ENCODE results near the gene LIX1L.
A peak's percentile ranks its signal among the peaks of the same experiment; 100 is the strongest.

Gene LIX1L

DNA sequence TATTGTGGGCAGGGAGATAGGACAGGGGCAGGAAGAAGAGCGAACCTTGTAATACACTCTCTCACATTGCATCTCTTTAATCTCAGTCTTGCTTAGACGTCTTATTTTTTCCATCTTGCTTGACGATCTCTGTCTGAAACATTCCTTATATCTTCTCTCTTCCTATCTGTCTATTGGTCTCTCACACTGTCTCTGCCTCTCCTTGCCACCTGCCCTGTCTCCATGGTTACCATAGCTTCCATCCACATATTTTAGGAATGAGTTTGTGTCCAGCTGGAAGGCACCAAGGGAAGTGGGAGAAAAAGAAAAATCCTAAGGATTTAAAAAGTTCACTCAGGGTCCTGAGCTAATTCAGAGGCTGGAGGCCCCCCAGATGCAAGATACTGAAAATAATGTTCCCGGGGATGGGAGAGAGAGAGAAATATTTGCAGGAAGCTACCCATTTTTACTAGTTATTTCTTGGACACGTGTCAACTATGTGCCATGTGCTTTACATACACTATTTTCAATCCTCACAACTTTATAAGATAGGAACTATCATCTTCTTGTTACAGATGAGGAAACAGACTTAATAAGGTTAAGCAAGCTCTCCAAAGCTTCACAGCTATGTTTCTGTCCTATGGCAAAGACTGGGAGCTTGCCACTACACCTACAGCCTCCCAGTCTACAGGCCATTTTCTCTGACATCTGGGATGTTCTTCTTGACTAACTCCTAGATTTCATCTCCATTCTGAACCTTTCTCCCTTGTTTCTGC, 5.6 kb upstream of the LIX1L start:
- DNase-seq, result peak; percentile 85

DNA sequence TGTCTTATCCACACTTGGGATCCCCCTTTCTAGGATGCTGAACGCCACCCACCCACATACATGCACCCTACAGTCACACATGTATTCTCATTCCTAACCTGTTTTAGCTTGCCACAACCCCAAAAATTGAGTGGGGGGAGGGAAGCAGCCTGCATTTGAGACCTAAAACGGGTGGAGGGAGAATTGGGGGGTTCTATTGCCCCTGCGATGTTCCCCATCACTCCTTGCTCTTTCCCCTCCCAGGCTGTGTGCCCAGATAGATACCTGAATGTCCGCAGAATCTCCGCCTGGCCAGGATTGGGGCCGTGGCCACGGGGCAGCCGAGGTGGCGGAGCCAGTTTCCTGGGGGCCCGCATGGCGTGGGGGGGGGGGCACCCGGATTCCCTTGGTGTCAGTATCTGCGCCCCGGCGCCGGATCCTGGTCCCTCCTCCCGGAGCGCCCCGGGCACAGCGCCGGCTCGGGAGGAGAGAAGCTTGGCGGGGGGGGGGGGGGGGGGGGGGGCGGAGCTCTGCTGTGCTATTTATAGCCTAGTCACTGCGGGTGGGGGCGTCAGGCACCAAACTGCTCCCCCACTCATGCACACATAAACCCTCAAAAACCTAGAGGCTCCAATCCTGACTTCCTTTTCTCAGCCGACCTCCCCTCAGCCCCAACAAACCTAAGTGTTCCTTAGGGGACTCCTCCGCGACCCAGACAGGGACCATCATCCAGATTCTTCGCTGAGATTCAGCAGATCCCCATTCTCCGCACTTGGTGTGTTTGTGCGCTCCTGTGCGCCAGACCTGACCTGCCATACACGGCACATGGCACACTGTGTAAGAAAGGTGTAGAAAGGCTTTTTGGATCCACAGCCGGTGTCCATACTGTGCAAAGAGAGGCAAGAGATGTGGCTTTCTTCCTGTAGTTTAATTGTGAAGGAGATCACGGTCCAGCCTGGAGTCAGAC, 4.6 kb upstream of the LIX1L start:
- DNase-seq, result peak; percentile 46

DNA sequence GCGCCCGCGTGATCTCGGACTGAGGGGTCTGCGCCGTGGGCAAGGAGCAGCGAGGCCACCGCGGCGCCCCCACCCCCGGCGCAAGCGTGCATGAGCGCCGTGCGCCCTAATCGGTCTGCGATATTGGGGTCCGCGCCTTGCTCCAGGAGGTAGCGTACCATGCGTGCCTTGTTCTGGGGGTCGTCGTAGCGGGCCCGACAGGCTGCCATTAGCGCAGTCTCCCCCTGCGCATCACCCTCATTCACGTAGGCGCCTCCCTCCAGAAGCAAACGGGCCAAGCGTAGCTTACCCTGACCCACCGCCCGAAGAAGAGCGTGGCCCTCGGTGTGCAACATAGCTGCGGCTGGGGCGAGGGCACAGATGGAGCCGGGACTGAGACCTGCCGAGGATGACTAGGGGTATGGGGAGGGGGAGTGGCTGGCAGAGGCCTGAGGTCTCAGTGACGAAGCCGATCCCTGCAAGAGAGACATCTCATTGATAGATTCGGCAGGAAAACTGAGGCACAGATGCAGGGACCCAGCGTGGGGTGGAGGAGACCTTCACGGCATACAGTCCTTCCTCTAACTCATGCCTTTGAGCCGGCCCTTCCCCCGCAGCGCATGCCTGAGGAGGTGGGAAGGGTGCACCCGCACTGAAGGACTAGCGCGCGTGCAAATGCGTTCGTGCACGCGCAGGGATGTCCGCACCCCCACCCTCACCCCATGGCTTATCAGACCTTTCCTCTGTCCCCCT, 3.8 kb upstream of the LIX1L start:
- DNase-seq, result no peak

DNA sequence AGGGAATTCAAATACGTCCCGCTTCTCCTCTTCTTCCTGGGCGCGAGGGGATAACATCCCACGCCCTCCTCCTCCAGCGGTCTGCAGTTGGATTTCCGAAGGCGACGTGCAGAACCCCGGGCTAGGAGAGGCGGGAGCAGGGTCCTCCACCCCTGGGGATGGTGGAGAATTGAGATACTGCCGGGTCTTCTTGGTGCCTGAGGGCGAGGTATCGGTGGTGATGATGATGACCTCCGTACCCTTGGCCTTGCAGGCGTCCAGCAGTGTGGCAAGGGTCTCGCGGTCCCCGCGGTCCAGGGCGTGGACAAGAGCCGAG, 3.2 kb upstream of the LIX1L start:
- DNase-seq, result no peak

DNA sequence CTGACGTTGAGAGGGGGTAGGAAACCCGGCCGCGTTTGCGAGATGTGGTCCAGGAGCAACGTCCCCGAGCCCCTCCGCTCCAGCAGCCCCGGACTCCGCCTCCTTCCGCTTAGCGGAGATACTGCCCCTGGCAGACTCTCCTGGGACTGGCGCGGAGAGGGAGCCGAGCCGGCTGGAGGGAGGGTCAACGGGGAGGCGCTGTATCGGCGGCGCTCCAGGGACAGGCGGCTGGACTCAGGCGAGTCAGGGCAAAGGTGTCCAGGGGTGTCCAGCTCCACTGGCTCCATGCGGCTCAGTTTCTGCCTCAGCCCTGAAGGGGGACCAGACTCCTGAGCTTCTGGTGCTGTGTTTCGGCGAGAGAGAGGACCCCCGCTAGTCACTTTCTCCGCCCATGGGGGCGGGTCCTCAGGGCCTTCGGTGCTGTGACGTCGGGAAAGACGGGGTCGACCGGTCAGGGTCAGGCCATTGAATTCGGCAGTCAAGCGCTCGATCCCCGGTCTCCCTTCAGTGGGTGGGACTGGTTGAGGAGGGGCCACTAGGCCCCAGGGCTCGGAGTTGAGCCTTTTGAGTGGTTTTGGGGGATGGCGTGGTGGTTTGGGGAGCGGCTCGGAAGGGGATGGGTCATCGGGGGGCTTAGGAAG, 2.8 kb upstream of the LIX1L start:
- DNase-seq, result peak; percentile 70

DNA sequence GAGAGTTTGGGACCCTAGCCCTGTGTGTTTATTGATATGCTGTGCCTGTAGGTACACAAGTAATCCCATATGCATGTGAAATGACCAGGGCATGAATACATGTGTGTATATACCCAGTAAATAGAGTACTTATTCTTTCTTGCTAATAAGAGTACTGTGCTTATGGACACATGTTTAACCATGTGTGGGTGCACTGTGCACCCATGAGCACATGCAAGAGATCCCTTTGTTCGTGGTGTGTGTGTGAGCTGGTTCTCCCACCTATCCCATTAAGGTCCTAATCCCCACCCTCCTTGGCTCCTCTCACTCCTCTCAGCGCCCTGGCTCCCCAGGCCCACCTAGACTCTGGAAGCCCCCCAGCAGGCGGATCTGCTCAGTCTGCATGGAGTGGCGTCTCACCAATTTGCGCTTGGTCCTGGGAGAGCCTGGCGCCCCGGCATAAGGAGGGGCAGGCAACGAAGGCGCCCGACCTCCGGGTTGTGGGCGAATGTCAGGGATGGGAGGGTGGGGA, 2.2 kb upstream of the LIX1L start:
- DNase-seq, result no peak

DNA sequence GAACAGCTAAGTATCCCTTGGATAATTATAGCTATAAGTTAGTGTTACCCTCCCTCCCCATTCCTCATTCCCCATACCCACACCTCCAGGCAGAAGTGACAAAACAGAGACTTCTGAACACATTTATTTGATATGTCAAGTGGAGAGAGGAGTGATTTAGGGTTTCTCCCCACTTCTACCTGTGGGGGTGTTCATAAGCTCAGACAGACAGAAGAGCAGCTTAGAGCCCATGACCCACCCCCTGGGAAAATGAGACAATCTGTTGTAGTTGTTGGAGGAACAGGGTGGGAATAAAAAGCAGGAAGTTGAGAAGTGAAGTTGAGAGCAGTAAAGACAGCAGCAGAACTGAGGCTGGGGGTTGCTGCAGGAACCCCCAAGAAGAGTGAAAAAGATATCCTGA, 1.5 kb upstream of the LIX1L start:
- DNase-seq, result no peak

DNA sequence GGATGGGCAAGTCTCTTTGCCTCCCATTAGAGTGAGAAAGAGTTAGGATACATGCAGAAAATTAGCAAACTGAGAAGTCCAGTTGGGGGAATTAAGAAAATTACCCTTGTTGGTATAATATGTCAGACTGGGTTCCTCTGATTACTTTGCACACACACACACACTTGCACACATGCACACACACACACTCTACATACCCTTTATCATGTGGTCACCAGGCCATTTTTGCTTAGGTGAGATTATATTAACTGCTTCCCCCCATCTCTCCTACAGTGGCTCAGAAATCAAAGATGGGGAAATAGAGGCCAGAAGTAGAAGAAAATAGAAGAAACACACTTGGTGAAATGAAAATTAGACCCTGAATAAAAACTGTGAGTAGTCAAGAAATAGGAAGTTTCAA, 917 bp upstream of the LIX1L start:
- no peak for DNase-seq

DNA sequence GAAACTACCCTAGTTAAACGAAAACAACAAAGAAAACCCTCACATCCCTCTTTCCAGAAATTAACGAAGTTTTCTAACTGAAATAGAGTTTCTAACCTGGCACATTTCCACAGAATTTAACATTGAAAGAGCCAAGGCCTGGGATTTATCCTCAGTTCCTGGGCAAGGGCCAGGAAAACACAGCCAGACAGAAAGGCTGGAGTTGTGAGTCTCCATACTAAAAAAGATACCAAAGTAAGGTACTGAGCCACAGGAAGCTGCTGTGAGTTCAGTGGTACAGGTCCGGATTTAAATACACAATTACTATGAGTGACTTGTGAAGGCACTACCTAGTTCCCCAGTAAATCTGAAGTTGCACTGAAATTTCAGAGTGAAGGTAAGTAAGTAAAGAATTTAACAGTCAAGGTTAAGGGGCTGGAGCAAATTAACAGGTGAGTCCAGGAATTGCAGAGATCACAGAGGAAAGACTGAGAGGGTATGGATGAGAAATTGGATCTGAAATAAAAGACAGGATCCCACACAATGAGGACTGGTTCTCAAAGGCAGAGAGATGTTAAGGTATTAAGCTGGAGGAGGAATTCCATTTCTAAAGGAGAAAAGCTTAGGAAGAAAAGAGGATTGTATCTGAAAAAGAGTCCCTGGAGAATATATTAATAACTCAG, 905 bp downstream of the LIX1L start:
- peak; percentile 23 for DNase-seq

DNA sequence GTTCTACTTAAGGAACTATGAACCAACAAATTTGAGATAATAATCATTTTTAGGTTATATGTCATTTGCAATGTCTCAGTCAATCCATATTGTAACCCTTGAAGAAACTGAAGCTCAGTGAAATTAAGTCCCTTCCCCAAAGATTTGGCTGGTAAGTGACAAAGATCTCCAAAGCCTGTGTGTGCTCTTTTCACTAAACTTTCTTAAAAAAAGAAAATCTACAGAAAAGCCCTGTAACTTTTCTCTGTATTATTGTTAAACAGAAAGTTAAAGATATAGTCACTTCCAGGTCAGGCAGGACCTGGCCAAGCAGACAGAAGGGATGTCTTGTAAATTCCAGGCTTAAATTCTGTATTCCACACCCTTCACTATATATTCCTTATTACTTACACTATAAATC, 1.5 kb downstream of the LIX1L start:
- no peak for DNase-seq

DNA sequence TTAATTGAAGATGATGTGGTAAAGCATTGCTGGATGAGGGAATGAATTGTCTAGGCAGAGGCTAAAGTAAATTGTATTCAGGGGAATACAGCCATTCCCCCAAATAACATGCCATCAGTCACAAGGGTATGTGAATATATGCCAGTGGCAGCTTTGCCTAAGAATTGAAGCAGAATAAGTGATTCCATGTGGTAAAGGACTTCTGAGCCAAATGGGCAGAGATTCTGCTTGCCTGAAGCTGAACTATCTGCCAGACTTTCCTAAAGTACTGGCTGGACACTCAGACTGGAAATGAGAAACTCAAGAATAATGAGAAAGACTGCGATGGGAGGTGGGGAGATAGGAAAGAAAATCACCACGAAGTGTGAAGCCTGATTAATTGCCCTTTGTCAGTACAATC, 2.4 kb downstream of the LIX1L start:
- DNase-seq, result no peak

DNA sequence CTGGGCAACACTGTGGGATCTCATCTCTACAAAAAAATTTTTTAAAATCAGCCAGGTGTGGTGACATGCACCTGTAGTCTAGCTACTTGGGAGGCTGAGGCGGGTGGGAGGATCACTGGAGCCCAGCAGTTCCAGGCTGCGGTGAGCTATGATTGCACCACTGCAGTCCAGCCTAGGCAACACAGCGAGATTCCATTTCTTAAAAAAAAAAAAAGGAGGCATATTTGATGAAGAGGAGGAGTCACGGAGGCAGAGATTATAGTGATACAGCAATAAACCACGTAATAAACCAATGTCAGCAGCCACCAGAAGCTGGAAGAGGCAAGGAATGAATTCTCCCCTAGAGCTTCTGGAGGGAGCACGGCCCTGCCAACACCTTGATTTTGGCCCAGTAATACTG, 4.0 kb downstream of the LIX1L start:
- no peak for DNase-seq

DNA sequence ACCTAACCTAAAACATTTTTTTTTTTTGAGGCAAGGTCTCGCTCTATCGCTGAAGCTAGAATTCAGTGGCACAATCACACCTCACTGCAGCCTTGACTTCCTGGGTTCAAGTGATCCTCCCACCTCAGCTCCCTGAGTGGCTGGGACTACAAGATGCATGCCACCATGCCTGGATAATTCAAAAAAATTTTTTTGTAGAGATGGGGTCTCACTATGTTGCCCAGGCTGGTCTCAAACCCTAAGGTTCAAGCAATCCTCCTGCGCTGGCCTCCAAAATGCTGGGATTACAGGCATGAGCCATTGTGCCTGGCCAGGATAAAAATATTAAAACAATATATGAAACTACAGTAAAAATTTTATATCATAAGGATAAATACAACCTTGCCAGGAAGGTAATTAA, 4.9 kb downstream of the LIX1L start:
- DNase-seq, result no peak

DNA sequence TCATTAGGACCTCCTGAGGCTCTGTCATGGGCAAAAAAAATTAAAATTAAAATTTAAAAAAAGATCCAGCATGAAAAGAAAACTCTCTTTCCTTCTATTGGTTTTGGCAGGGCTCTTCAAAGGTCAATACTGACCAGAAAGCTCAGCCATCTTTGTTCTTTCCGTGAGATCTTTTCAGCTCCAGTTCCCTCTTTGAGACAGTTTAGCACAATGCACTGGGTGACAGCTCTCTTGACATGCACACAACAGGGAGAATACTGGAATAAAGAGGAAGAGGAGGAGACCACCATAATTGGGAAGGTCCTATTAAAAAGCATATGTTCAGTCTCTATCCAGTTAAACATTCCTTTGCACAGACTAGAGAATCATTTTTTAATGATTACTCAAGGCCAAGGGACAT, 6.3 kb downstream of the LIX1L start:
- no peak for DNase-seq

DNA sequence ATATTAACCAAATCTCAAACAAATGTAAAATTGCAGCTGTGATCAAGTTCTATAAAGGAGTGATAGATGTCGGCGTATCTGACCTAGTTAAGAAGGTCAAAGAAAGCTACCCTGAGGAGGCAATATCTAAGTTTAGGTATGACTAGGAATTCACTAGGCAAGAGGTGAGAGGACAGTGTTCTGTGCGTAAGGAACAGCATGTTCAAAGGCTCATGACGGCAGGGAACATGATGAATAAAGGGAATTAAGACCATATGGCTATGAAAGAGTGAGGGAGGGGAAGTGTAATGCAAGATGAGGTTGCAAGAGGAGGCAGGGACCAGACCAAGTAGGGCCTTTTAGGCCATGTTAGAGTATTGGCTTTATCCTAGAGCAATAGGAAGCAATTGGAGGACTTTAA, 8.6 kb downstream of the LIX1L start:
- DNase-seq, result no peak

DNA sequence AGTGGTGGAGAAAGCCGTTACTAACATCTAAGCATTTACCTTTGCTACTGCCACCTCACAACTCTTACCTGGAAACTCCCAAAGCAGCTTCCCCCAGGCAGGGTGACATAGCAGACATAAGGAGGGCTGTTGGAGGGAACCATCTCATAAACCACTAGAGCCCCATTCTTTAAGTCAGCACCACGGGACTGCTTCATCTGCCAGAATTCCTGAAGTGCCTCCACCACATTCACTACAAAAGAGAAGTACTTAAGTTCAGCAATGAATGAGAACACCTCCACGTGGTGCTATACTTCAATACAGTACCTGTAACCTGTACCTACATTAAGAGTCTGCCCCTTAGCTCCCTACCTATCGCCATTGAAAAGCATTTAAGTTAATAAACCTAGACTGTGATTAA, 10.3 kb downstream of the LIX1L start:
- no peak for DNase-seq

DNA sequence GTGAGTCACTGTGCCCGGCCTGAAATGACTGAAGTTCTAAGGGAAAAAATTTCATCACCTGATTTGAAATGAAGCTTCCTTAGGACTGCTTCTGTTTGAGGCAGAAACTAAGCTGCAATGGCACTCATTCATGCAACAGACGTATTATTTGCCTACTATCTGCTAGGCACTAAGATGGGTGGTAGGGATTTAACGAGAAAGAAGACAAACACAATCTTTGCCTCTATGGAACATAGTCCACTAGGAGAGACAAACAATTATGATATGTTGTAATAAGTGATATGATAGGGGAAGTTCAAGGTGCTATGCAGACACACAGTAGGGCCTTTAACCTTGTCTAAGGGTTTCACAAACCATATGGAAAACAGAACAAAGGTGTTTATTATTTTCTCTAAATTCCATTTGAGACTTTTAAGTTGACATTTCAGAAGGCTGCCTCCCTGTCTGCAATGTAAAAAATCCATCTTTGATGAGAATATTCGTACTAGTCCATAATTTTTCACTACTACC, 11.3 kb downstream of the LIX1L start:
- no peak for DNase-seq

DNA sequence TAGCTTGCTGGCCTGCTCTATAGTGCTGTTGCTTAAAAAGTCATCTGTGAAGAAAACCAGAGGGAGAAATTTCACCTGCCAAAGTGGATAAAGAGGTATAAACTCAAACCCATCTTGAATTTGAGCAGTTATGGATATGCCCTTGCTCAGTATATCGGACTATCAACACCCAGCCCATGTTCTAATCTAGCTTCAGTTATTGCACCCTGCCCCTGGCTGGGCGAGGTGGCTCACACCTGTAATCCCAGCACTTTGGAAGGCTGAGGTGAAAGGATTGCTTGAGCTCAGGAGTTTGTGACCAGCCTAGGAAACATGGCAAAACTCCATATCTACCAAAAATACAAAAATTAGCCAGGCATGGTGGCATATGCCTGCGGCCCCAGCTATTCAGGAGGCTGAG, 13.3 kb downstream of the LIX1L start:
- no peak for DNase-seq

DNA sequence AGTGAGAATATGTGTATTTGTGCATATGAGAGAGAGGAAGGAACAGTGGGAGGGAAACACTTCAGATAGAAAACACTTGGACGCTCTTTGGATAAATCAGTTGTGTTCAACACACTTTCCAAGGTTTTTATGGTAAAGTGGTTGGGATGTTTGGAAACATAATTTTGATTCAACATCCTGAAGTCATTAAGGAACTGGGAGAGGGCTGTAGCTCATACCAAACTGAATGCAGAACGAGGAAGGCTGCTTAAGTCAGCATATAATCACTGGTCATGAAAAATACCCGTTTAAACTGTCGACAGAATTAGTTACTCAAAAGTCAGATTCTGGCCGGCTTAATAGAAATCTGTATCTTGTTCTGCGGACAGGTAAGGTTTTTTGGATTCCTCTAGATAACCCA, 14.9 kb downstream of the LIX1L start:
- no peak for DNase-seq

DNA sequence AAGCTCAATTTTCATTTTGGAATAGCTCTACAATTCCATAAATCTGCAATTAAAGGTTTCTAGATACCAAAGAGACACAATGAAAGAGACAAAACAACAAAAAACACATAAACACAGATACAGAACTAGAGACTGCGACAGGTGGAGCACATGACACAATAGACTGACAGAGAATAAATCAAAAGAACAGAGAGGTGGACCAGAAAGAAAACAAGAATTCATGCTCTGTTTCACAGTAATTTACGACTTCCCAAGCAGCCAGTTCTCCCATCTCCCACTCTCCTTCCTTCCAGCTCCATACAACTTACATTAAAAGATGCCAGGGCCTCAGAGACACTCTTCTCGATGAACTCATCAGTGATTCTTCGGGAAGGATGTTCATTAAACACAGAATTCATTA, 15.4 kb downstream of the LIX1L start:
- no peak for DNase-seq

DNA sequence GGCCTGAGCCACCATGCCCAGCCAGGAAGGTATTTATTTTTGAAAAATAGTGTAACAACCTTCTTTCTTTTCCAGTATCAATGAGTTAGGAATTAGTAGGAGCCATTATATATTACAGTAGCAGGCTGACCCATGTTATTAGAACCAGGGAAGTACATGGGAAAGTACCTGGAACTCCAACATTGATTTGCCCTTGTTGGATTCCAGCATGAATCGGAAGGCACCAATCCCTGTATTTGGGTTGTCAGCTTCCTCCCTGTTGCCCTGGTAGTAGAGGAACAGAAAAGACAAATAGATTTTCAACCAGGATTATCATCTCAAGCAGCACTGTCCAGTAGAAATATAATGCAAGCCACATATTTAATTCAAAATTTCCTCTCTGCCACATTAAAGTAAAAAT, 20.4 kb downstream of the LIX1L start:
- DNase-seq, result no peak

DNA sequence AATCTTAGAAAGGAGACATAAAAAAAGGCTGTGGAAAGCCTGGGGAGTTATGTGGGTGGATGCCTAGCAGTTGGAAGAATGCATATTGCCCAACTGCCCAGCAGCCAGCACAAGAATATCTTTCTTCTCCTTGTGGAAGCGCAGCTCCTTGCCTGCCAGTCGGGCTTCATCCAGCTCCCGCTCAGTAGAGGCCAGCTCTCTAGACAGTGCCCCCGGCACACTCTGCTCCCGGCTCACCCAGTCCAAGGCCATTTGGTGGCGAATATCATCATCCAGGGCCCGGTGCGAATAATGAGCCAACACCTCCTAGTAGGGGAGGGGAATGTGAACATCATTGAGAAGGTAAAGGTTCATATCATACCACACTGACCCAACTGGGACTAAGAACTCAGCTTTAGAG, 21.6 kb downstream of the LIX1L start:
- DNase-seq, result no peak

Measured in fibroblast of skin of back (primary cell).